Type B pancreatic cell (in vitro differentiated cells): Measurements from ENCODE around the gene ATP2A3. TPM values are rescaled to one million over a fixed set of nuclear protein-coding genes. Genes with fewer than 3 reads are reported as not detected.

ENCODE experiments used
- DNase-seq: peaks from one replicate; pipeline ENCODE4 v3.0.0; 2021; ENCODE audit warnings: mixed read lengths; ENCODE audit not compliant: unreplicated experiment; ENCODE audit errors: extremely low spot score
- H3K27ac Mint-ChIP-seq: 2 replicates; pipeline ENCODE4 v1.8.0; 2021; ENCODE audit warnings: mild to moderate bottlenecking, mixed read lengths
- H3K27me3 Mint-ChIP-seq: 2 replicates; pipeline ENCODE4 v1.8.0; 2021; ENCODE audit warnings: mixed read lengths
- H3K36me3 Mint-ChIP-seq: 2 replicates; pipeline ENCODE4 v1.8.0; 2021; ENCODE audit warnings: mixed read lengths
- H3K4me1 Mint-ChIP-seq: one replicate; pipeline ENCODE4 v1.8.0; 2021; ENCODE audit warnings: mixed read lengths; ENCODE audit not compliant: unreplicated experiment
- H3K4me3 Mint-ChIP-seq: 2 replicates; pipeline ENCODE4 v1.8.0; 2021; ENCODE audit warnings: mild to moderate bottlenecking, mixed read lengths
- H3K9me3 Mint-ChIP-seq: 2 replicates; pipeline ENCODE4 v1.8.0; 2021; ENCODE audit warnings: mixed read lengths
- CTCF ChIP-seq: fragments of 200-600 bp; sonication (generic); conservative IDR thresholded peaks from 2 replicates; pipeline ENCODE4 v1.5.0; 2021; ENCODE audit warnings: antibody characterized with exemption, mild to moderate bottlenecking
- total RNA-seq: library from RNA; stranded (reverse); gene quantifications from 2 replicates; pipeline ENCODE4 v1.2.1, GENCODE V29; 2021; ENCODE audit warnings: low replicate concordance

The ATP2A3 gene
- total RNA-seq, 1 donor from 2014 or later, result 33.2 TPM

GRCh38 chr17:4007346-4008081 is 43.3 kb upstream of the ATP2A3 start:
- DNase-seq, result no peak
- H3K4me1 Mint-ChIP-seq, result peaks cover 10% of the 10 kb centered on the region
- no peak overlapping the region for H3K4me3 Mint-ChIP-seq
- H3K27ac Mint-ChIP-seq, result peak overlapping the region; percentile 80
- H3K36me3 Mint-ChIP-seq, result peaks cover 19% of the 10 kb centered on the region
- no peaks in the 10 kb centered on the region for H3K27me3 Mint-ChIP-seq
- no peak for TF ChIP-seq CTCF
- H3K9me3 Mint-ChIP-seq, result no peaks in the 10 kb centered on the region

GRCh38 chr17:4006745-4007211 is 42.5 kb upstream of the ATP2A3 start:
- Mint-ChIP-seq H3K27ac (peak overlapping the region; percentile 80), H3K27me3 (no peaks in the 10 kb centered on the region), H3K4me1 (peaks cover 10% of the 10 kb centered on the region), H3K4me3 (peak overlapping the region; percentile 49), H3K36me3 (peaks cover 14% of the 10 kb centered on the region), H3K9me3 (no peaks in the 10 kb centered on the region)
- no peak for TF ChIP-seq CTCF
- no peak for DNase-seq

GRCh38 chr17:4006165-4006589 is 41.9 kb upstream of the ATP2A3 start:
- H3K4me1 Mint-ChIP-seq, result peaks cover 10% of the 10 kb centered on the region
- no peak overlapping the region for H3K27ac Mint-ChIP-seq
- H3K4me3 Mint-ChIP-seq, result no peak overlapping the region
- no peaks in the 10 kb centered on the region for H3K9me3 Mint-ChIP-seq
- peaks cover 14% of the 10 kb centered on the region for H3K36me3 Mint-ChIP-seq
- no peak for DNase-seq
- H3K27me3 Mint-ChIP-seq, result no peaks in the 10 kb centered on the region
- TF ChIP-seq CTCF, result no peak

GRCh38 chr17:4005296-4006164 is 41.3 kb upstream of the ATP2A3 start:
- no peak for TF ChIP-seq CTCF
- no peaks in the 10 kb centered on the region for H3K27me3 Mint-ChIP-seq
- no peak for DNase-seq
- no peak overlapping the region for H3K4me3 Mint-ChIP-seq
- peaks cover 10% of the 10 kb centered on the region for H3K4me1 Mint-ChIP-seq
- no peaks in the 10 kb centered on the region for H3K9me3 Mint-ChIP-seq
- no peak overlapping the region for H3K27ac Mint-ChIP-seq
- H3K36me3 Mint-ChIP-seq, result peaks cover 14% of the 10 kb centered on the region

- DNase-seq, result no peak
- H3K27ac Mint-ChIP-seq, result no peak overlapping the region
- H3K4me3 Mint-ChIP-seq, result no peak overlapping the region
Observed at GRCh38 chr17:4004517-4005295, 40.5 kb upstream of the ATP2A3 start.

More at GRCh38 chr17:4004517-4005295, 40.5 kb upstream of the ATP2A3 start:
- TF ChIP-seq CTCF, result peak; percentile 95
- Mint-ChIP-seq H3K9me3 (no peaks in the 10 kb centered on the region), H3K27me3 (no peaks in the 10 kb centered on the region), H3K36me3 (peaks cover 14% of the 10 kb centered on the region), H3K4me1 (peaks cover 10% of the 10 kb centered on the region)
